ENCODE results near the gene TMEM163.

Gene TMEM163

DNA sequence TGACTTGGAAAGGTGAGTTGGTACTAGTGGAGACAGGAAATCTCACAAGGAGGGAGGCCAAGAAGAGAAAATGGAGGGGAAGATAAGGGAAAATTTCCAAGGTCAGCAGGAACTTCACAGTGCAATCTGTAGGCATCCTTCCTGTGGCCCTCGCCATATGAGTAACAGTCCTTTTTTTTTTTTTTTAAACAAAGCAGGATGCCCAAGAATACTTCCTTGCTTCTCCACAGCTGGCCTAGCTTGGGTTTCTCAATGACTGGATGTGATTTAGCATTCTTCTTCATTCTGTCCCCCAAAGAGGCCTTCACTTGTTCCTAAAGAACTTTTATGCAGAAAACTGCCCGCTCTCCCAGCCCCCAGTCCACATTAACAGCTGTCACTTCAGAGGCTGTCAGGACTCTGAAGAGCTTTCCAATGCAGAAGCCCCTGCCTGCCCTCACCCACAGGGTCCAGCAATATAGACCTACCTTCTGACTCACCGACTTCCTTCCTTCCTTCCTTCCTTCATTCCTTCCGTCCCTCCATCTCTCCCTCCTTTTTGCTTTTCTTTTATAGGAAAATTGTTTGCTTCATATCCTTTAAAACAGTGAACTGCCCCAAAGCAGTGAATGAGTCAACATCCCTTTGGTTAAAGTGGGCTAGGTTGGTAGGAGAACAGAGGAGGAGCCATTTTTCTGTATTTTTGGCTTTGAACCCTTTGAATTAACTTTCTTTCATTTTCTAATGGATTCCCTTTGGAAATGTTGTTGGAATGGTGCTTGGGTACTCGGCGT lies 292.9 kb downstream of the TMEM163 start:
- DNase-seq = no peak

DNA sequence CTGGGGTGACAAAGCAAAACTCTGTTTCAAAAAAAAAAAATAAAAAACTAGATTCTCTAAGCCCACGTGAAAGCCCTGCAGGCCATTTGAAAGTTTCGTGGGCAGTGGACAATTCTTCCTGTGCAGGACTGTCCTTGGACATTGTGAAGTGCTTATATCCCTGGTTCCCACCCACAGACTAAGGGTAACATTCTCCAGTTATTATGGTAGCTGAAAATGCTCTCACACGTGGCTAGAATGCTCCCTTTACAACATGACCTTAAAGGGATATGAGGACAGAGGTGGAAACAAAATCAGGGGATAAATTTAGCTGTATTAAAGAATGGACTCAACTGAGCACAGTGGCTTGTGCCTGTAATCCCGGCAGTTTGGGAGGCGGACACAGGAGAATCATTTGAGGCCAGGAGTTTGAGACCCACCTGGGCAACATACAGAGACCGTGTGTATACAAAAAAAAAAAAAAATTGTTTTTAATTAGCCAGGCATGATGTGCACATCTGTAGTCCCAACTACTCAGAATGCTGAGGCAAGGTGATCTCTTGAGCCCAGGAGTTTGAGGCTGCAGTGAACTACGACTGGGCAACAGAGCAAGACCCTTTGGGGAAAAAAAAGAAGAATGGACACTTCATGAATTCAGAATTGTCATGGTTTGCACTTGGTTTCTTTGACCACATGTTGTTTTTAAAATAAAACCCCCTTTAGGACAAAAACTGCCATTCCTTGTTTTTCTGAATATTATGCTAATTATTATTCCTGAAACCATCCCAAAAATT lies 297.1 kb downstream of the TMEM163 start:
- no peak for DNase-seq

DNA sequence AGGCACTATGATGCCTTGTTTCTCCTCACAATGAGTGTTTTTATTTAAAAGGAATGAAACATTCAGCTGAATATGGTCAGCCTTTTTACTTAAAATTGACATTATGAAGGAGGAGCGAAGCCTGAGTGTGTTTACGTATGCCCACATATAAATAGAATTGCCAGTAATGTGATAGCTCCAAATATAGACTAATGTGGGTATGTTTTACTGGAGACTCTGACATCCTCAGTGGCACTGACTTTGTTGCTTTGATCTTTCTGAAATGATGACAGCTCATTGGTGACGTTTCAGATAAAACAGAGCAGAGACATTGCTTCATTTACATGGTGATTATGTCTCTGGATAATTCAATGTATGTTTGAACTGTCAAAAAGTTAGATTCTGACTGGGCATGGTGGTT lies 297.9 kb downstream of the TMEM163 start:
- no peak for DNase-seq

DNA sequence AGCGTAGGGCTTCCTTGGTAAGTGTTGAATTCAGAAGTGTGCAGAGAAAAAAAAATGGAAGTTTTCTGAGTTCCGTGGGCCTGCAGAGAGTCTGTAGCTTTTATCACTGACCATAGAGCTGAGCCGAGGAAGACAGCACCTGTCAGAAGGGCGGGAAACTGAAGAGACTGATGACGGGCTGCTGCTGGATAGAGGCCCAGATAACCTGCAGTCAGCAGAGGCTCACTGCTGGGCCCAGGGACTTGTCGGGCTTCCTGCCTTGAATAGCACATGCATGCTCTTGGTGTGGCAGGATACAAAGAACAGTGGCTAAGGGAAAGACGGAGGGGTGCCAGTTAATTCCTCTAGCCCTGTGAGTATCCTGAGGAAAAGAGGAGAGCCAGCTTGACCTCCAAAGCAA lies 298.5 kb downstream of the TMEM163 start:
- no peak for DNase-seq

DNA sequence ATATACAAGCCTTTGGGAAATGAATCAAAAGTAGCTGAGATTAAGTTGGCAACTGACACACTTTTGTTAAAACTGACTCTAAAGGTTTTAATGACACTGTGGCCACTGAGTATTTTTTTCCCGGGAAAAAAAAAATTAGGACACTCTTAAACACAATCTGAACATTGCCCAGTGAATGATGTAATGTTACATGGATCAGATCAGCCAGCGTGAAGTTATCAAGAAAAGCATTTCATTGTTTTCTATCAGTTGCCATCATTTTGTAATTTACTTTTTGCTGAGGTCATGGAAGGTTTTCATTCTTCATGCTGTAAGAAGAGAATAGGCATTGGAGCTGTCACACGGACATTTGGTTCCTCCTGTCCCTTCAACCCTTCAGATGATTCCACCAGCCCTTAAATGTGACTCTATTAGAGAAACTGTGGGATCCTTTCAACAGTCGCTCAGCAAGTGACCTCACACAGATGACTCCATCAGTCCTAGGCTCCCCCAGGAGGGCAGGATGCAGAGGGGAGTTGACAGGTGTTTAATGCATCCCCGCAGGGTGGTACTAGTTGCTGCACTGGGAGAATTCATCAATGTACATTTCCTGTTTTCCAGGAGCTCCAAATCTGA lies 300.7 kb downstream of the TMEM163 start:
- DNase-seq = no peak

DNA sequence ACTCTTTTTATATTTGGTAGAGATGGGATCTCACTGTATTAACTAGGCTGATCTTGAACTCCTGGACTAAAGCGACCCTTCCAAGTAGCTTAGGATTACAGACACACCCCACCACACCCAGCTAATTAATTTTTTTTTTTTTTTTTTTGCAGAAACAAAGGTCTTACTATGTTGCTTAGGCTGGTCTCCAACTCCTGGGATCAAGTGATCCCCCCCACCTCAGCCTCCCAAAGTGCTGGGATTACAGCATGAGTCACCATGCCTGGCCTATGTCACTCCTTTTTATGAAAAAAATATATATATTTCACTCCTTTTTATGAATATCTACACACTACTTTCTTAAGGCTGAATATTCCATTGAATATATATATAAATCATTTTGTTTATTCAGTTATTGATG lies 302.2 kb downstream of the TMEM163 start:
- DNase-seq = no peak

DNA sequence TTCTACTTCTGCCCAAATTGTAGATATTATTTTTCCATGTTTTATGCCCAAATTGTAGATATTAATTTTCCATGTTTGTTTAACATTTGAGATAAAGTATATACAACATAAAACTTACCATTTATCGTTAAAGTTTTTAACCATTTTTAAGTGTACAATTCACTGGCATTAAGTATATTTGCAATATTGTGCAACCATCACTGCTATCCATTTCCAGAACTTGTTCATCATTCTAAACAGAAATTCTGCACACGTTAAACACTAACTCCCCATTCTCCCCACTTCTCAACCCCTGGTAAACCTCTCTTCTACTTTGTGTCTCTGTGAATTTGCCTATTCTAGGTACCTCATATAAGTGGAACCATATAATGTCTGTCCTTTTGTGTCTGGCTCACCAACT lies 302.8 kb downstream of the TMEM163 start:
- no peak for DNase-seq

DNA sequence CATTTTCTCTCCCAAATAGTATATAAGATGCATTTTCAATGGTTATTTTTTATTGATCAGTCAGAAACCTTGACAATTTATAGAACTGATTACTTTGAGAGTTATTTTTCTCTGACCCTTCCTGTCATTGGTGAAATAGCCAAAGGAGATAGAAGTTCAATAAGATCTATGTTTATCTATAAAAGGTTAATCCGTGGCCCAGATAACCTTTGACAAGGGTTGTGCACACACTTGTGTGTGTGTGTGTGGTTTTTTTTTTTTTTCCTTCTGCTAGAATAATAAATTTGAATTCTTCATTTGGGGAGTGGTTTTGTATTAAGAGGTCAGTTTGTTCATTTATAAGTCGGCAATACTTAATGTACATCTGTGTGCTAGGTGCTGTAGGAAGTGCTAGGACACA lies 304.9 kb downstream of the TMEM163 start:
- no peak for DNase-seq

DNA sequence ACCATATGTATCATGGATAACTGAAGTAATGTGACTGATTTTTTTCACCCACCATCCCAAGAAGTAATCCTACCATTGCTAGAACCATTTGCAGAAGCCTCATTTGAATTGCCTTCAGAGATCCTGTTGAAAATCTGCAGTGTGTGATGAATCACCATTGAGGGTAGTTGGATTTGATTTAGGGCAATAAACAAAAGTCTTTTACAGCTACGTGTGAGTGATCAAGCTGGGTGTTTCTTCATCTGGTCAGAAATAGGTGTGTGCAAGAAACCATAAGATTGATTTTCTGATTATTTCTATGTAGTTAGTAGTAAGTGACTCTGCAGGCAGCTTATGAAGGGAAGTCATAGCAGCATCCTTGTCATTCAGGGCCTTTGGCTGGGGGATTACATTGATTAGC lies 305.4 kb downstream of the TMEM163 start:
- DNase-seq = no peak

DNA sequence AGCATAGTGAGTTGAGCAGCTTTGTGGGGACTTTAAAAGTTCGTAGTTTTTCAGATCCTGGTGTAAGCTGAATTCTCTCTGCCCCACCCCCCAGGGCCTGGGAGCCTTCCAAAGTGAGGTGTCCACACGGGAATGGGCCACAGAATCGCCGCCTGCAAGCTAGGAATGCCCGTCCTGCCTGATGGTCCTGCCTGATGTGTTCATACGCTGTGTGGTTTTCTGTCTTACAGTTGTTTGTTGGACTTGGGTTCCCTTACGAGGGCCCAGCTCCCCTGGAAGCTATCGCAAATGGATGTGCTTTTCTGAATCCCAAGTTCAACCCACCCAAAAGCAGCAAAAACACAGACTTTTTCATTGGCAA lies 306.2 kb downstream of the TMEM163 start:
- DNase-seq = no peak

DNA sequence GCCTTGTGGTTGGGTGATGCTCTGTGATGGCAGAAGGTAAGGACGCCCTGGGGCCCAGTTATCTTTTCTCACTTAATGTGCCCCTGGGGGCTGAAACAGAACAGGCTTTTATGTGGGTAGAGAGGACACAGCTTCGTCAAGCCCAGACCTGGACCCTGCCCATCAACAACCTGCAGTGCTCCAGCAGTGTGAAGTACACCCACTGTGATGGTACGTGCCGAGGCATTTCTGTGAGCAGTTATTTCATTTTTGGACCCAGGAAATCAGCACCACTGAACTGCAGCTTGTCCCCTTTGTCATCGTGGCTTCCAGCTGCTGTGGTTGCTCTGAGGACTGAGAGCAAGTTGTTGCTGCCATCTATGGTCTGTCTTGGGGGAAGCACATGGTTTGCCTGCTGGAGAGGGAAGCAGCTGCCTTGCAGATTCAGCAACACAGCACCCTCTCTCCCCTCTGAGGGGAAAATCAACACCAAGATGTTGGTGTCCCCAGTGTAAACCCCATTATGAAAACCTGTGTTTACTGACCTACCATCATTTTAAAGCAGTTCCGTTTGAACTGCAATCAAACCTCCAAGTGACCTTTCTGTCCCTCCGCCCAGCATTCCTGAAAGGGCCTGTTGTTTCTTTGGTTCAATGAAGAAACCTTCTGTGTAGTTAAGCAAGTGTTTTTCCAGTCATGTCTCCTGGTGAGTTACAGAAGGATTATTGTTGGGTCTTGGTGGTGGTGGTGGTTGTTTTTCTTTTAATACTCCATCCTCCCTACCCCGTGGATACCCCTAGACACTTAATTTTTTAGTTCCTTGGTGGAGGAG lies 306.8 kb downstream of the TMEM163 start:
- DNase-seq = no peak

DNA sequence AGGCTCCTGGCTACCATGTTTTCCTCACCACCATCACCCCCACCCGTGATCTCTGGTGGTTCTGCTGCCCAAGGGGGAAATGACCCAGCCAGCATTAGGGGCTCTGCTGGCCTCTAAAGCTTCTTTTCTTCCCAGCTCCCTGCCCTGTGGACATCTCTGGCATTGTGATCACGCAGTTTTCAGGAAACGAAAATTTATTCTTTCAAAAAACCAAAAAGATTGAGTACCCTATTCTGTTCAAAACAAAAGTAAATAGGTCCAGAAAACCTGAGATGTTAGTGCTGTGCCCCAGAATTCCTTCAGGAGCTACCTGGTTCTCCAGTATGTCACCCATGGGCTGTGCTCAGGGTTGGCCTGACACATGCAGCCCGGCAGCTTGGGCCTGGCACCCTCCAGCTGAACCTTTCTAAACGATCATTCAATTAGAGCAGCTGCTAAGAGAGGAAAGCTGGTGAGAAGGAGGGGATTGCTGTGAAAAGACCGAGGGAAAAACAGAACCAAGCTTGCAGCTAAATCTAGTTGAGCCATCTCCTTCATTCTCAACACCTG lies 307.4 kb downstream of the TMEM163 start:
- DNase-seq = no peak

DNA sequence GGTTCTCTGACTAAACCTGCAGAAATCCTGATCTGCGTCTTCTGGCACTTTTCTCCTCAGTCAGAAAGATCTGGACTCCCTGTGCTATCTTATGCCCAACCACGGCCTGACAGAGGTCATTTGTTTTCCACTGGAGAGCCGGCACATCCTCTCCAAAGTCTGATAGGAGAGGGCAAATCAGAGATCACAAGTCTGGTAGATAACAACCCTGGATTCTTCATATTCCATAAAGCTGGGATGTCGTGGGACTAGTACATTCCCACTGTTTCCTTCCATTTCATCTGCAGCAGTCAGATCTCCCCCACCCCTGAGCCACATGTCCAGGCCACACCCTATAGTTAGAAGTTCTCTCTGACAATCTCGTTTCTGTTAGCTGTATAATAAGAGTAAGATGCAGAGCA lies 308.0 kb downstream of the TMEM163 start:
- DNase-seq = no peak

DNA sequence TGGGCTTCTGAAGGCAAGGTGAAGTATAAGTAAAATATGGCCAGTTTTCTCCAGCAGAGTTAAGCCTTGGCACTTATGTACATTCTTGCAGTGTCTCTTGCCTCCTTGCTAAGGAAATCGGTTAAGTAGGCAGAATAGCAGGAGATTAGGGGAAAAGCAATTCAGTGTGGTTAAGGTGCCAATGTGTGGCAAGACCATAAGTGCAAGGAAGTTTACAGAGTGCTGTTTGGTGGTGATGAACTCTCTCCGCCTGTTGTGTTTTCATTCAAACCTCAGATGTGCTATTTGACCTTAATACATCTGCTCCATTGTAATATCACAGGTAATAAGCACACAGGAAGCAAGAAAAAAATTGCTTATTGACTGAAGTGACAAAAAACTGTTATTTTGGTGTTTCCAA lies 308.8 kb downstream of the TMEM163 start:
- DNase-seq = no peak

DNA sequence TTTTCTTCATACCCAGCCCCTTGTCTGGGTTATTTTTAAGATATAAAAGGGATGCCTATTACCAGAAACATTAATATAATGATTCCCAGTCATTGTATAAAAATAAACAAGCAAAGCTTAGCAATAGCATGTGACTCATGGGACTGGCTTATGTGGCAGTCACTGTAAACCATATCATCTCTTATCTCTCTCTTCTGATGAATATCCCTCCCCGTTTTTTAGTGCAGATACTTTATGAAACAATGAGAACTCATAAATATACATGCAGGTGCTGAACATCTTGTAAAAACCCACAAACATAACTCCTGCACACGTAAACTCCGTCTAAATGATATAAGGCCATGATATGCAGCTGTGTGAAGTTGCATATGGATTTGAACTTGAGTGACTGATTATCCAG lies 310.0 kb downstream of the TMEM163 start:
- DNase-seq = no peak

DNA sequence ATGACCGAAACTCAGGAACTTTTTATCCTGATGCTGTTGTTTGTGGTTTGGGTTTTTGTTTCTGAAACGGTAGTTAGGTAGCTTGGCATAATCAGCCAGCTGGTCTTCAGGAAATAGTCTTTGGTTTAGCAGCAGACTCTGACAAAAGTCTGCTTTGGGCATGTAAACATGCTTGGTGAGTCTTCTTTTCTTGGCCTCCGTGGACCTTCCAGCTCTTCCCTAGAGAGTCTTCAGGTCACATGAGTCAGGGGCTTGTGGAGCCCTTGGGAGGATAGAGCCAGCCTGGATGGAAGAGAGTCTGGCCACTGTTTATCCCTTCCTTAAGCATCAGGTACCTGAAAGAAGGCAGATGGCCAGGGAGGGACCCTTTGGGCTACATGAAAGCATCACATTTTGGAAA lies 310.4 kb downstream of the TMEM163 start:
- DNase-seq = no peak

DNA sequence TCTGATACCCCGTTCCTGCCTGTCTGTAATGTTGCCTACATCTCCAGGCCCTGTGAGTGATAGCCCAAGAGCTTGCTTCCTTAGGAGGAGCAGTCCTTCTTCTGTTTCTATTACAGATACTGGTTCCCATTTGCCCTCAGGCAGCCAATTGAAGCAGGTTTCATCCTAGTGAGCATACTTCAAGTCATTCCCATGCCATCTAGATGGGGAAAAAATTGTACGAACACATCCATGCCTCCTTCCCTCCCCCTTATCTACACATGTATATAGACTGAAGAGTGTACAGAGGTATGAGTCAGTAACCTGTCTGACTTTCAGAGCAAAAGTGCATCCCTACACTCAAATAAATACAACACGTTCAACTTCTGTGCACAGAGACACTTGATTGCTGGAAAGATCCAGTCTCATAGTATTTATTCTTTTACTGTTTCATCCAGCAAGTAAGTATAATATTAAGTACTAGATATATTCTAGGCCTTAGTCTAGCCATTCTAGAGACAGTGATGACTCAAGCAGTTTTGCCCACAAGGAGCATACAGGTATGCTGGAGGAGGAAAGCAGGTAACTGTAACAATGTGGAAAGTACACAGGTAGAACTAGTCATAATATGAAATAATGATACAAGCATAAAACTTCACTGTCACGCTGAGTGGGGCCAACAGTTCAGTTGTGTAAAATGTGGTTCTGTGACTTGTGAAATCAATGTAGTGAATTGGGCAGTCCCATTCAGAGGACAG lies 311.5 kb downstream of the TMEM163 start:
- DNase-seq = no peak

DNA sequence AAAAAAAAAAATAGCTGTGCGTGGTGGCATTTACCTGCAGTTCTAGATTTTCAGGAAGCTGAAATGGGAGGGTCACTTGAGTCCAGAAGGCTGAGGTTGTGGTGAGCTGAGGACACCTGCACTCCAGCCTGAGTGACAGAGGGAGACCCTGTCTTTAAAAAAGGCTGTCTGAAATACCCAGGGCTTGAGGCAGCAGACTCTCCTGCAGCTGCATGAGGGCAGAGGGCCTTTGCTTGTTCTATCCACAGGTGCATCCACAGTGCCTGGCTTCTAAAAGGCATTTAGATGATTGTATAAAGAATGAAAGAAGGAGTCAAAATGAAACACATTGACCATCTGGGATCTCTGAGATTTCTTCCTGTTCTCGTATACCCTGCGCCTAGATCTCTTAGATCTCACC lies 312.1 kb downstream of the TMEM163 start:
- no peak for DNase-seq

DNA sequence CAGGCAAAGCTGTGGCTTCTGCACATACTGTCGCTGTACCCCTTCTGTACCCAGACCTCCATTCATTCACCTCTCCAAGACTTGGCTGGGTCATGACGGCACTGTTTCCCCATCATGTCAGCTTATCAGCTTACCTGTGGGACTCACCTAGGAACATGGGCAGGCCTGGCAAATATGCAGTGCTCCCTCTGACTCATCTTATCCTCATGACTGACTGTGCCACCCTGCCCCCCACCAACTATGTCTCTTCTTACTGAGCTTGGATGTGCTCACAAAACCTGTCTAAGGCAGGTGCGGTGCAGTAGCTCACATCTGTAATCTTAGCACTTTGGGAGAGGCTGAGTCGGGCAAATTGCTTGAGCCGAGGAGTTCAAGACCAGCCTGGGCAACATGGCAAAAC lies 312.5 kb downstream of the TMEM163 start:
- DNase-seq = no peak

Data from activated CD4-positive, CD25-positive, alpha-beta regulatory T cell treated with anti-CD3 and anti-CD28 coated beads, Interleukin-2, amount 50 U/mL, for 72 hours (primary cell).